ENCODE results near the gene RAVER2.
A peak's percentile ranks its signal among the peaks of the same experiment; 100 is the strongest.
"Not testable (repeated sequence)": the region's sequence is repeated elsewhere in the genome, so short reads cannot be mapped to it uniquely, and the experiment has no call there.

The RAVER2 gene

GRCh38 chr1:64817364-64817763 lies 72.5 kb downstream of the RAVER2 start:
- not testable (repeated sequence) for DNase-seq

DNA sequence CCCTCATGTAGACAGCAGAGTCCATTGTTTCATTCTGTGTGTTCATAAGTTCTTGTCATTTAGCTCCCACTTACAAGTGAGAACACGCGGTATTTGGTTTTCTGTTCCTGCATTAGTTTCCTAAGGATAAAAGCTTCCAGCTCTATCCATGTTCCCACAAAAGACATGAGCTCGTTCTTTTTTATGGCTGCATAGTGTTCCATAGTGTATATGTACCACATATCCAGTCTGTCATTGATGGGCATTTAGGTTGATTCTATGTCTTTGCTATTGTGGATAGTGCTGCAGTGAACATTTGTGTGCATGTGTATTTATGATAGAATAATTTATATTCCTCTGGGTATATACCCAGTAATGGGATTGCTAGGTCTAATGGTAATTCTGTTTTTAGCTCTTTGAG lies 75.7 kb downstream of the RAVER2 start:
- DNase-seq = not testable (repeated sequence)

DNA sequence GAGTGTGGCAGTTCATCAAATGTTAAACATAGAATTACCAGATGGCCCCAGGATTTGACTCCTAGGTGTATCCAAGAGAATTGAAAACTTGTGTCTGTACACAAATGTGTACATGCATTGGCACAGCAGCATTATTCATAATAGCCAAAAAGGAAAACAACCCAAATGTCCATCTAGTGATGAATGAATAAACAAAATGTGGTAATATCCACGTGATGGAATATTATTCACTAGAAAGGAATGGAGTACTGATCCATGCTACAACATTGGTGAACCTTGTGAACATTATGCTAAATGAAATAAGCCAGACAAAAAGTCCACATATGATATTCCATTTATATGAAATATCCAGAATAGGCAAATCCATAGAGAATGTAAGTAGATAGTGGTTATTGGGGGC lies 77.7 kb downstream of the RAVER2 start:
- no peak for DNase-seq

DNA sequence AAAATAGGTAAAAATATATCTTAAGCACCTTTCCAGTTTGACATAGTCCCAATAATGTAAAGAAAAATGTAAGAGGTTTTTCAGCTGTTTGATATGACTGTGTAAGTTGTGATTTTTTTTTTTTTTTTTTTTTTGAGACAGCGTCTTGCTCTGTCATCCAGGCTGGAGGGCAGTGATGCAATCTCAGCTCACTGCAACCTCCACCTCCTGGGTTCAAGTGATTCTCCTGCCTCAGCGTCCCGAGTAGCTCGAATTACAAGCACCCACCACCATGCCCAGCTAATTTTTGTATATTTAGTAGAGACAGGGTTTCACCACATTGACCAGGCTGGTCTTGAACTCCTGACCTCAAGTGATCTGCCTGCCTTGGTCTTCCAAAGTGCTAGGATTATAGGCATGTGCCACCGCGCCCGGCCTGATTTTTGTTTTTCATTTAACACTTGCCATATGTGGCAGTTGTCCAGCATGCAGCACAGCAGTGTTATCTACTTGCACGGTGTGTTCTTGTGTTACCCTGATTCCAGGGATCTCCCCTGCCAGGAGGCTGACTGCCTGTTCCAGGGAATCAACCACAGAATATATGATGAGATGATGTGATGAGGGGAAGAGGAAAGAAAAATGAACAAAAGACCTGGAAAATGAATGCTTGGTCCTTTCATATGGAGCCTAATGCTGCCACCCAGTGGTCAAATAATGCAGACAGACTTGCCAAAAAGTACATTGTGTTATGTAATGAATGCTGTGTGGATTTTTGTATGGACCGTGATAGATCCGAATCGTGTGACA lies 79.0 kb downstream of the RAVER2 start:
- peak; percentile 85 for DNase-seq

- DNase-seq = no peak
Observed at GRCh38 chr1:64826991-64827390, 82.1 kb downstream of the RAVER2 start.

GRCh38 chr1:64828829-64829228 lies 84.0 kb downstream of the RAVER2 start:
- no peak for DNase-seq

- DNase-seq = no peak
Observed at GRCh38 chr1:64829411-64830029, 84.6 kb downstream of the RAVER2 start.

GRCh38 chr1:64830030-64830651 lies 85.3 kb downstream of the RAVER2 start:
- no peak for DNase-seq

- no peak for DNase-seq
Observed at GRCh38 chr1:64834734-64835133, 89.9 kb downstream of the RAVER2 start.

DNA sequence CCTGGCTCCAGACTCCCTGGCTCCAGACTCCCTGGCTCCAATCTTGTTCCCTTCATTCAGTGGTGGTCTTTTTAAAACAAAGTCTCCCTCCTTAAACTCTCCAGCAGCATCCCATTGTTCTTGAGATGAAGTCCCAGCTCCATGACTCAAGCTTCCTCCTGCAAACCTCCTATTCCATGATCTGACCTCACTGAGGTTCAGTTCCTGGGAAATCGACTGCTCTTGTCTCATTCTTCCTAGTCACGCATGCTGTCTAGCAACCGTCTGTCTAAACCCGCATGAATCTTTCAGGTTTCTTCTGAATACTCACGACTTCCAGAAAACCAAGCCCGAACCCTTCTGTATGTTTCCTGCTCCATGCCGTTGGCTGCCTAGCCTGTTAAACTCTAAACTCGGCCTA lies 91.9 kb downstream of the RAVER2 start:
- DNase-seq = no peak

DNA sequence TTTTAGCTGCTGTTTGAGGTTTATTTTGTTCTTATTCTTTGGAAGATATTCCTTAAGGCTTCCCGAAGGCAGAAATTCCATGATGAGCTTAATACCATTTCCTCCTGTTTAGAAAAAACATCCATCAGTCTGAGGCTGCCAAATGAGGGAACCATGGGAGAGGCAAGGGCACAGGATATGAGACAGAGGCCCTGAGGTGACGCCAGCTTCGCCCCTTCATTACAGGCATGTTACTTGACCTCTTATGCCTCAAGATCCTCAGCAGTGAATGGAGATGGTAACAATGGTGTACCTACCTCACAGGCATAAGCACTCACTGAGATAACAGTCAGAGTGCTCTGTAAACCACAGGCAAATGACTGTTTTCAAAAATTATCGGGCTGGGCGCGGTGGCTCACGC lies 93.6 kb downstream of the RAVER2 start:
- no peak for DNase-seq

- no peak for DNase-seq
Observed at GRCh38 chr1:64839261-64839660, 94.4 kb downstream of the RAVER2 start.

GRCh38 chr1:64839732-64840405 lies 95.0 kb downstream of the RAVER2 start:
- no peak for DNase-seq

GRCh38 chr1:64841330-64842065 lies 96.6 kb downstream of the RAVER2 start:
- no peak for DNase-seq

DNA sequence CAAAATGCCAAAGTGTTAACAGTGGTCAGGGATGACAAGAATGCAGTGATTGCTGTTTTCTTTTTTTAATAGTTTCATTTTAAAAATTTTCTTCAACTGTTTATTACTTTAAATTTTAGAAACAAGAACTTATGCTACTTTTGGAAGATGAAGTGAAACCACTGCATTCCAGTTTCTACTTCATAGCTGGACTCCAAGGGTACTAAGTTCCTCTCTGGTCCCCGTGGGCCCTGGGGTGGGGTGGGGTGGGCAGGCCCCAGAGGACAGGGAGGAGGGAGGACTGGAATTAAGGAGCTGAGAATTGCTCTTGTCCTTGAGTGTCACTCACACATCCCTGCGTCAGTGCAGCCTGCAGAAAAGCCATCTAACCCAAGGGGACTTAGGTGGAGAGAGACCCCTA lies 97.3 kb downstream of the RAVER2 start:
- no peak for DNase-seq

- no peak for DNase-seq
Observed at GRCh38 chr1:64843675-64844074, 98.8 kb downstream of the RAVER2 start.

GRCh38 chr1:64844175-64844574 lies 99.3 kb downstream of the RAVER2 start:
- DNase-seq = no peak

DNA sequence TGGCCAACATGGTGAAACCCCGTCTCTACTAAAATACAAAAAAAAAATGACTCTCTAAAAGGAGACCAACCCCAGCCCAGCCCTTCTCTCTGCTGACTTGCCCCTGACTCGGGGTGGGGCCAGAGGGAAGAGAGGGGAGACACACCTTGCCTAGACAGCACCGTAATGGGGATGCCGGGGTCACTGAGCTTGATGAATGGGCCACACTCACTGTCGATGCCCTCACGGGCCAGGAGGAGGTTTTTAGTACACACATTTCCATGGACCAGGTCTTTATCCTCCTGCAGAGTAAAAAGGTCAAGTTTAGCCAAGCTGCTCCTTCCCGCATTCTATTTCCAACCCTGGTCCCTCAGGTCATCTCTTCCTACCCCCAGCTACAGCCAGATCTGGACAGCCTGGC lies 99.7 kb downstream of the RAVER2 start:
- DNase-seq = no peak

GRCh38 chr1:64845831-64846425 lies 101.1 kb downstream of the RAVER2 start:
- no peak for DNase-seq

DNA sequence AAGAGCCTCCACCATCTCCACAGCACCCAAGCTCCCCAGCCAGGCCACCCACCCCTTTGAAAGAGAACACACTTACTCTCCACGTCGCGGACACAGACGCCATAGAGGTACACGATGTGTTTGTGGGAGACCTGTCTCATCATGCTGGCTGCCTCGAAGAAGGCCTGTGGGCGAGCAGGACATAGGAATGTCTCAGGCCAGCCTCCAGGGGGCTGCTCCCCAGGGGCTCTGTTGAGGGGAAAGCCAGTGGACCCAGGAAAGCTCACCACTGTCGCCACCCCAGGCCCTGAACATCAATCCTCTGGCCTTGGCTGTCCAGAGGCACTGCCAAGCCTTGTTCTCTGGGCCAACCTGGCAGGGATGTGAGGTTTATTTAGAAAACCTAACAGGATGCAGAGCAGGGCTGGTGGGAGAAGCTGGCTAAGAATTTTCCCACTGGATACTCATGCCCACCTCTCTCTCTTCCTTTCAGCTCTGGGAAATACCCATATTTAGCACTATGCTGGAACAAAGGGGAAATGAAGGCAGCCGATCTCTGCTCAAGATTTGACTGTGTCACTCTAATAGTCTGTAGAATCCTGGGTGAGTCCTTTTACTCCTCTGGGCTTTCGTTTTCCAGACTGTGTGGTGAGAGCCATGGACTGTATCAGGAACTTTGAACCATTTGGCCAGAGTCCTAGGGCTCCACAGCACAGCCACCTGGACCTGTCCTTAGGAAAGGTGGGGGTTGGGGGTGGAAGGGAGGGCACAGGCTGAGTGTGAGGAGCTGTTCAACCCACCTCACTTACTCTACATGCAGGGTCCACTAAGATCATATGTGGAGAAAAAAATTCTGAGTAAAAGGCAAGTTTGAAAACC lies 101.9 kb downstream of the RAVER2 start:
- DNase-seq = no peak

GRCh38 chr1:64847666-64848065 lies 102.8 kb downstream of the RAVER2 start:
- no peak for DNase-seq

GRCh38 chr1:64848136-64848535 lies 103.3 kb downstream of the RAVER2 start:
- DNase-seq = no peak
